Upper lobe of right lung (tissue), 1 donor: Measurements from ENCODE around the gene SRRM4. TPM values are rescaled to one million over a fixed set of nuclear protein-coding genes. Genes with fewer than 3 reads are reported as not detected.

Experiments
- ATAC-seq: fragments of 200-7000 bp; cut with Tn5 transposase; one replicate; pipeline ENCODE4 v1.9.1; 2020; ENCODE audit warnings: mild to moderate bottlenecking, moderate library complexity
- DNase-seq: peaks from one replicate; pipeline ENCODE4 v3.0.0-alpha.2; 2020
- H3K27ac ChIP-seq: fragments of 200-600 bp; one replicate; pipeline ENCODE4 v1.8.0; 2022
- H3K27me3 ChIP-seq: fragments of 200-600 bp; one replicate; pipeline ENCODE4 v1.8.0; 2022; ENCODE audit warnings: mild to moderate bottlenecking
- H3K36me3 ChIP-seq: fragments of 200-600 bp; one replicate; pipeline ENCODE4 v1.8.0; 2022
- H3K4me1 ChIP-seq: fragments of 200-600 bp; one replicate; pipeline ENCODE4 v1.8.0; 2022
- H3K4me3 ChIP-seq: fragments of 200-600 bp; one replicate; pipeline ENCODE4 v1.8.0; 2022; ENCODE audit warnings: mild to moderate bottlenecking
- H3K9me3 ChIP-seq: fragments of 200-600 bp; one replicate; pipeline ENCODE4 v1.8.0; 2022
- intact Hi-C: fragments of 100-400 bp; cut with DNase I; formaldehyde crosslinking; loops from one replicate; pipeline ENCODE4 v1.11.0; 2022
- total RNA-seq: library from RNA; stranded (reverse); fragmentation: NEBNext Ultra II Directional; extraction: Animal tissue kit (Norgen Biotek cat#: 25700); gene quantifications from one replicate; pipeline ENCODE4 v1.2.1, GENCODE V29; 2021
- TF ChIP-seq, protein P1 (sequence below): fragments of 200-600 bp; IDR thresholded peaks from one replicate; pipeline ENCODE4 v1.8.0; 2022; ENCODE audit warnings: antibody characterized with exemption
- donor health status: DM: no; HTN: yes; CAD: no; lungs with severe emphysema.

The SRRM4 gene
- total RNA-seq, 1 donor from 2014 or later, result 0.12 TPM

DNA sequence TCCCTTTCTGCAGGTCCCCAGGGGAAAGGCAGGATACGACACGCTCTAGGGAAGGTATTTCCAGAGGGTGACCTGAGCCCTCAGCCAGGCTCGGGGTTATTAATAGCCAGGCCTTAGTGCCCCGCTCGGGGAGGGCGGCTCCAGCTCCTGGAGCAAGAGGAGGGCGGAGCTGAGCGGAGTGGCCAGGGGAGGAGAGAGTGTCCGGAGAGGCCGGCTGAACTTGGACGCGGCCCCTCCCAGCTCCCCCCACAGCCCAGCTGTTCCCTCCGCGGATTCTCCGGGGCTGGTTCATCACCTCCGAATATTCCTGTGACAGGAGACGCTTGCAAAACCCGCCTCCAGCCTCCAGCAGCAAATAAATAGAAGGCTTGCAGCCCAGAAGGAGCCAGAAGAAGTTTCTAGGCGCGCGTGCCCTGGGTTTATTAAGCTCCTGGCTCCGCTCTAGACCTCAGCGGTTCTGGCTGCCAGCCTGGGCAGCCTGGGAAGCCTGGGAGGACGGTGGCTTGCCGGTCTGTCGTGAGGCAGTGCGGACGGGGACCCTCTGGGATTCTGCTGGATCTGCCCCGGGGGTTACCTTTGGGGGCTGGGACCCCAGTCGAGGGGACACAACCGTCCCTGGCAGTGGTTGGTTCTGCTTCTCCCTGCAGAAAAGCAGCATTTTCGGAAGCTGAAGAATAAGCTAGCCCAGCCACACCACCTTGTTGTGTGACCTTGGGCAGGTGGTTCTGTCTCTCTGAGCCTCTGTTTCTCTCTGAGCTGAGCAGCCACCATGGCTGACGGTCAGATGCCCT lies 197.4 kb downstream of the SRRM4 start, which contains the start of gene HSPB8:
Gene HSPB8 (plus strand): TSS at position 388 of the 791 bp plus-strand sequence. CDS start 382 bp downstream, at position 770.
- TF ChIP-seq, protein P1, sequence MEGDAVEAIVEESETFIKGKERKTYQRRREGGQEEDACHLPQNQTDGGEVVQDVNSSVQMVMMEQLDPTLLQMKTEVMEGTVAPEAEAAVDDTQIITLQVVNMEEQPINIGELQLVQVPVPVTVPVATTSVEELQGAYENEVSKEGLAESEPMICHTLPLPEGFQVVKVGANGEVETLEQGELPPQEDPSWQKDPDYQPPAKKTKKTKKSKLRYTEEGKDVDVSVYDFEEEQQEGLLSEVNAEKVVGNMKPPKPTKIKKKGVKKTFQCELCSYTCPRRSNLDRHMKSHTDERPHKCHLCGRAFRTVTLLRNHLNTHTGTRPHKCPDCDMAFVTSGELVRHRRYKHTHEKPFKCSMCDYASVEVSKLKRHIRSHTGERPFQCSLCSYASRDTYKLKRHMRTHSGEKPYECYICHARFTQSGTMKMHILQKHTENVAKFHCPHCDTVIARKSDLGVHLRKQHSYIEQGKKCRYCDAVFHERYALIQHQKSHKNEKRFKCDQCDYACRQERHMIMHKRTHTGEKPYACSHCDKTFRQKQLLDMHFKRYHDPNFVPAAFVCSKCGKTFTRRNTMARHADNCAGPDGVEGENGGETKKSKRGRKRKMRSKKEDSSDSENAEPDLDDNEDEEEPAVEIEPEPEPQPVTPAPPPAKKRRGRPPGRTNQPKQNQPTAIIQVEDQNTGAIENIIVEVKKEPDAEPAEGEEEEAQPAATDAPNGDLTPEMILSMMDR, result no peak
- H3K4me1 ChIP-seq, result peaks cover 34% of the 10 kb centered on the region
- peak; percentile 95 for DNase-seq
- peak; percentile 96 for ATAC-seq
- H3K36me3 ChIP-seq, result no peaks in the 10 kb centered on the region
- peak within 1 kb of the TSS; percentile 90 for H3K27ac ChIP-seq
- no peaks in the 10 kb centered on the region for H3K27me3 ChIP-seq
- H3K9me3 ChIP-seq, result no peaks in the 10 kb centered on the region
- intact Hi-C loops, result no loop called here
- peak within 1 kb of the TSS; percentile 77 for H3K4me3 ChIP-seq

DNA sequence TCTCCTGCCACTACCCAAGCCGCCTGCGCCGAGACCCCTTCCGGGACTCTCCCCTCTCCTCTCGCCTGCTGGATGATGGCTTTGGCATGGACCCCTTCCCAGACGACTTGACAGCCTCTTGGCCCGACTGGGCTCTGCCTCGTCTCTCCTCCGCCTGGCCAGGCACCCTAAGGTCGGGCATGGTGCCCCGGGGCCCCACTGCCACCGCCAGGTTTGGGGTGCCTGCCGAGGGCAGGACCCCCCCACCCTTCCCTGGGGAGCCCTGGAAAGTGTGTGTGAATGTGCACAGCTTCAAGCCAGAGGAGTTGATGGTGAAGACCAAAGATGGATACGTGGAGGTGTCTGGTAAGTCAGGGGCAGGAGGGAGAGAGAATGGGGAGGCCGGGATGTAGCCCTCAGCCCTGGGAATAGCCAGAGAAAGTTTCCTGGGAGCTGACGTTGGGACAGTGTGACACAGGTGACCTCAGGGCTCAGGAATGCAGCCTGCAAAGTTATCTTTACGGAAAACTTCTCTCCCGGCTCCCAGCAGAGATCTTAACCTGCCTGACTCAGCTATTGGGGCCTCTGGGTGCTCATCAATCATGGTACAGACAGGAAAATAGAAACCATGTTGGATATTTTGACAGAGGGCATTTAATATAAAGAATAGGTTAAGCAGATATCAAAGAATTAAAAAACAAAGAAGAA lies 198.1 kb downstream of the SRRM4 start:
- H3K27ac ChIP-seq, result peak overlapping the region; percentile 90
- no peaks in the 10 kb centered on the region for H3K9me3 ChIP-seq
- H3K4me3 ChIP-seq, result peak overlapping the region; percentile 77
- intact Hi-C loops, result no loop called here
- H3K27me3 ChIP-seq, result no peaks in the 10 kb centered on the region
- TF ChIP-seq, protein P1, result no peak
- peak; percentile 52 for ATAC-seq
- no peak for DNase-seq
- H3K36me3 ChIP-seq, result no peaks in the 10 kb centered on the region
- peaks cover 41% of the 10 kb centered on the region for H3K4me1 ChIP-seq

DNA sequence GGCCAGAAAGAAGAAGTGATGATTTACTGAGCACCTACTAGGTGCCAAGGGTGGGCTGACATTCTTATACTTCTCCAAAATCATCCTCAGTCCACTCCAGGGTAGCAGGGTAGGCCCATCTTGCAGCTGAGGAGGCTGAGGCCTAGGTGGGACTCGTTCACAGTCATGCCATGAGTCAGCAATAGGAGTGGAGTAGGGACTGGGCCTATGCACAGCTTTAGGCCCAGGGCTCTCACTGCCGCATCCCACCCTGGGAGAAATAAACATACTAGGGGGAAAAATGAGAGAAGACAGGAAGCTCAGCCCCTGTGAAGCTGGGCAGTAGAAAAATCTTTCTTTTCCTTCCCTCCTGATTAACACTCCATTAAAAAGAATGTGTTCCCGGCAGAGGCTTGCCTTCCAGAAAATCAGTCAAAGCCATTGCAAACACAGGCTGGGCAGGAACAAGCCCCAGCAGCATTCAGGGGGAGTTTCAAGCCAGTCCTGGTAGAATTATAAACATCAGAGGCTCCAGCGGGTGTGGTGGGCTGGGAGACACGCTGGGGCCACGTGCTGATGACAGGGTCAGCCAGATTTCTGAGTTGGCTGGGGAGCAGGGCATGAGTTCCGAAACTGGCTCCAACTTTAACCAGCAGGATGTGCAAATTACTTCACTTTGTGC lies 199.2 kb downstream of the SRRM4 start:
- no peaks in the 10 kb centered on the region for H3K9me3 ChIP-seq
- peak overlapping the region; percentile 77 for H3K4me3 ChIP-seq
- no peaks in the 10 kb centered on the region for H3K27me3 ChIP-seq
- peaks cover 50% of the 10 kb centered on the region for H3K4me1 ChIP-seq
- H3K27ac ChIP-seq, result peak overlapping the region; percentile 90
- ATAC-seq (peak; percentile 36), DNase-seq (no peak)
- intact Hi-C loops, result no loop called here
- no peaks in the 10 kb centered on the region for H3K36me3 ChIP-seq
- TF ChIP-seq, protein P1, result no peak

DNA sequence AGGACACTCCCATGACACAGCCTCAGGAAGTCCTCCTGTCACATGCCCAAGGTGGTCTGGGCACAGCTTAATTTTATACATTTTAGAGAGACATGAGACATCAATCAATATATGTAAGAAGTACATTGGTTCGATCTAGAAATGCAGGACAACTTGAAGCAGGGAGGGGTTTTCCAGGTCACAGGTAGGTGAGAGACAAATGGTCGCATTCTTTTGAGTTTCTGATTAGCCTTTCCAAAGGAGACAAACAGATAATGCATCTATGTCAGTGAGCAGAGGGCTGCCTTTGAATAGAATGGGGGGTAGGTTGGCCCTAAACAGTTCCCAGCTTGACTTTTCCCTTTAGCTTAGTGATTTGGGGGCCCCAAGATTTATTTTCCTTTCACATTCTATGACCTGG lies 199.9 kb downstream of the SRRM4 start:
- Histone ChIP-seq H3K36me3 (no peaks in the 10 kb centered on the region), H3K27me3 (no peaks in the 10 kb centered on the region), H3K4me1 (peaks cover 57% of the 10 kb centered on the region), H3K9me3 (no peaks in the 10 kb centered on the region), H3K4me3 (peak overlapping the region; percentile 77), H3K27ac (peak overlapping the region; percentile 90)
- DNase-seq (no peak), ATAC-seq (no peak)
- intact Hi-C loops, result no loop called here
- TF ChIP-seq, protein P1, result no peak

DNA sequence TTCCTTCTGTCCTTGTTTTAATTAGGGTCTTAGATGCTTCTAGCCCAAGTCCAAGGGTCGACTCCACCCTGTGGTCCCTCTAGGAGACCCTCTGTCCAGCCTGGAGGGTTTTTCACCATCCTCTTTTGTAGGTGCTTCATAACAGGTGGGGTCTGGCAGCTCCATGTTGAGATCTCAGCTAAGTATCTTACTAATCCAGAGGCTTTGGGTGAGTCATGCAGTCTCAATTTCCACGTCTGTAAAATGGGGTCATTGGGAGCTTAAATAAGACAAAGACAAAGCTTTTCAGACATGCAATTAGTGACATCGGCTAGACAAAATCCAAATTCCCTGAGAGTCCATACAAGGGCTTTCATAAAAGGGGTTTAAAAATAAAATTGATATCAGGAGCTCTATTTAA lies 200.6 kb downstream of the SRRM4 start:
- DNase-seq (no peak), ATAC-seq (no peak)
- Histone ChIP-seq H3K27ac (peak overlapping the region; percentile 90), H3K9me3 (no peaks in the 10 kb centered on the region), H3K27me3 (no peaks in the 10 kb centered on the region), H3K4me3 (peak overlapping the region; percentile 77), H3K36me3 (peaks cover 5% of the 10 kb centered on the region), H3K4me1 (peaks cover 52% of the 10 kb centered on the region)
- intact Hi-C loops, result no loop called here
- TF ChIP-seq, protein P1, result no peak
